RWPE2 (cell line): ENCODE measurements around the gene HSD3B2.

Source experiments
- ATAC-seq: fragments of 200-7000 bp; cut with Tn5 transposase; 3 replicates; pipeline ENCODE4 v1.9.1; 2021; ENCODE audit warnings: low read depth
- DNase-seq: peaks from one replicate; pipeline ENCODE4 v3.0.0-alpha.2; 2020; ENCODE audit warnings: low spot score
- H3K27ac ChIP-seq: fragments of 450-650 bp; 2 replicates; pipeline ENCODE4 v1.5.1; 2017; ENCODE audit warnings: mild to moderate bottlenecking; ENCODE audit not compliant: poor library complexity, severe bottlenecking
- H3K27me3 ChIP-seq: fragments of 250-450 bp; sonication (Bioruptor Pico); 2 replicates; pipeline ENCODE4 v1.5.1; 2021; ENCODE audit warnings: mild to moderate bottlenecking, moderate library complexity; ENCODE audit not compliant: insufficient read depth, poor library complexity, severe bottlenecking
- H3K36me3 ChIP-seq: fragments of 250-450 bp; sonication (Bioruptor Pico); 2 replicates; pipeline ENCODE4 v1.5.1; 2020; ENCODE audit warnings: low read depth, mild to moderate bottlenecking, moderate library complexity
- H3K4me1 ChIP-seq: fragments of 250-450 bp; sonication (Bioruptor Pico); 2 replicates; pipeline ENCODE4 v1.5.1; 2021; ENCODE audit warnings: mild to moderate bottlenecking, moderate library complexity; ENCODE audit not compliant: insufficient read depth, poor library complexity, severe bottlenecking
- H3K4me3 ChIP-seq: fragments of 250-450 bp; sonication (Bioruptor Pico); 2 replicates; pipeline ENCODE4 v1.5.1; 2021; ENCODE audit warnings: mild to moderate bottlenecking, moderate library complexity; ENCODE audit not compliant: severe bottlenecking
- H3K9me3 ChIP-seq: fragments of 250-450 bp; sonication (Bioruptor Pico); 2 replicates; pipeline ENCODE4 v1.5.1; 2021; ENCODE audit warnings: mild to moderate bottlenecking, moderate library complexity; ENCODE audit not compliant: severe bottlenecking
- CTCF ChIP-seq: fragments of 450-650 bp; IDR thresholded peaks from one replicate; pipeline ENCODE4 v1.5.1; 2017; ENCODE audit warnings: mild to moderate bottlenecking, moderate library complexity; ENCODE audit not compliant: poor library complexity, severe bottlenecking

Gene HSD3B2

GRCh38 chr1:119409731-119410130, 5.2 kb upstream of the HSD3B2 start:
- Histone ChIP-seq H3K36me3 (no peaks in the 10 kb centered on the region), H3K27me3 (peaks cover 8% of the 10 kb centered on the region), H3K4me3 (no peak overlapping the region), H3K9me3 (no peaks in the 10 kb centered on the region), H3K4me1 (no peaks in the 10 kb centered on the region), H3K27ac (no peak overlapping the region)
- ATAC-seq (no peak), DNase-seq (no peak)
- TF ChIP-seq CTCF: no peak

DNA sequence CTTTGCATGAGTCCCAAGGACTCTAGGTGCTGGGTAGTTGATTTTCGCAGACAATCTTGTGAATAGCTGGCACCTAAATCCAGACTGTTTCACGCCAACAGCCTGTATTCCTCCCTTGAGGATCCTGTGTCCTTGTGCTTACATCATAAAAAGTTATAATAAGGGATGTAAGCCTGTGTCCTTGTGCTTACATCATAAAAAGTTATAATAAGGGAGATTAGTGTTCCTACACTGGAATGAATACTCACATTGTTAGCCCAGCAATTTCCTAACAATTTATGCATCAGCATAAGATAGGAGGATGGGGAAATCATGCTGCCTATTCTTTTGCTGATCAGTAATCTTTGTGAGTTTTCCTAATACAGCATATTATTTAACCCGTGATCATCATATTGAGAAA, 4.0 kb upstream of the HSD3B2 start:
- Histone ChIP-seq H3K27me3 (peaks cover 8% of the 10 kb centered on the region), H3K9me3 (no peaks in the 10 kb centered on the region), H3K4me3 (no peak overlapping the region), H3K4me1 (no peaks in the 10 kb centered on the region), H3K27ac (no peak overlapping the region), H3K36me3 (no peaks in the 10 kb centered on the region)
- no peak for ATAC-seq
- no peak for TF ChIP-seq CTCF
- DNase-seq: no peak

DNA sequence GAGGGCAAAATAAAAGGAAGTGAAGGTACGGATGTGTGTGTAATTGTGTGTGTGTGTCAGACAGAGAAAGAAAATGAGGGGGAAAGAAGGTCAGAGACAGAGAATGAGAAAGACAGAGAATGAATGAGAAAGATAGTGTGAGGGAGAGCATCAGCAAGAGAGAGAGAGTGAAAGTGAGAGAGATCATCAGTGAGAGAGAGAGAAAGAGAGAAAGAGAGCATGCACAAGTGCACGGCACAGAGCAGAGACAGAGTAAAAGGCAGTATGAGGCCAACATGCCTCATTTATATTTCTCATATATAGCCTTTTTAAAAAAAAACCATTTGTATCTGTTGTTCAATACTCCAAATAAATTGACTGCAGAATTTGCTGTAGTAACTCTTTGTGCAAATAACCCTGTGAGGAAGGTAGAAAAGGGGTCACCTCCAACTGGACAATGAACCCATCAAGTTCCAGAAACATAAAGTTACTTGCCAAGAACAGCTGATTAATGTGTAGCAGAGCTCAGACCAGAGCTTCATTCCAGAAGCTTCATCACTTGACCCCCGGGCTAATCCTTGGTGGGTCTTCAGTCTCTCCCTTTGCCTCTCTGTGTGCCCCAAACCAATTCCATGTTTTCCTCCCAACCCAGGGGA, 1.2 kb downstream of the HSD3B2 start:
- no peak overlapping the region for H3K4me3 ChIP-seq
- H3K9me3 ChIP-seq: no peaks in the 10 kb centered on the region
- no peak for ATAC-seq
- peaks cover 2% of the 10 kb centered on the region for H3K27me3 ChIP-seq
- H3K27ac ChIP-seq: no peak overlapping the region
- TF ChIP-seq CTCF: no peak
- no peak for DNase-seq
- H3K4me1 ChIP-seq: no peaks in the 10 kb centered on the region
- no peaks in the 10 kb centered on the region for H3K36me3 ChIP-seq

- DNase-seq (no peak), ATAC-seq (no peak)
- no peak overlapping the region for H3K4me3 ChIP-seq
- H3K27ac ChIP-seq: no peak overlapping the region
- H3K4me1 ChIP-seq: no peaks in the 10 kb centered on the region
- no peaks in the 10 kb centered on the region for H3K9me3 ChIP-seq
- TF ChIP-seq CTCF: no peak
- H3K36me3 ChIP-seq: no peaks in the 10 kb centered on the region
- peaks cover 2% of the 10 kb centered on the region for H3K27me3 ChIP-seq
Observed at GRCh38 chr1:119419109-119419508, 4.2 kb downstream of the HSD3B2 start.

DNA sequence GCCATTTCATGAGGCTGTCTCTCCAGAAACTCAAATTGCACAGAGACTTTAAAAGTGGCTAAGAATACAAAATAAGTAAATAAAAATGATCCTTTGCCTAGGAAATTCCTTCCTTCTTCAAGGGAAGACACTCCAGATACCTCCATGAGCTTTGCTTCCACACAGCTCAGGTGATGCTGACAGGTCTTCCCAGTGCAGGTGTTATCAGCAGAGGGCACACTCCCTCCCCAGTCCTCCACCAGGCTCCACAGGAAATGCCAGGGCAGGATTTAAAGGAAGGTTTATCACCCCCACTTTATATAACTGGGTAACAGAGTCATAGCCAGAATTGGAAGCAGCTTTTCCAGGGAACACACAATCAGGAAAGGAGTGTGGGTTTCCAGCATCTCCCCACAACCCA, 5.7 kb downstream of the HSD3B2 start:
- H3K4me1 ChIP-seq: no peaks in the 10 kb centered on the region
- H3K27me3 ChIP-seq: peaks cover 2% of the 10 kb centered on the region
- no peak overlapping the region for H3K27ac ChIP-seq
- ATAC-seq (no peak), DNase-seq (no peak)
- no peak overlapping the region for H3K4me3 ChIP-seq
- H3K9me3 ChIP-seq: no peaks in the 10 kb centered on the region
- no peaks in the 10 kb centered on the region for H3K36me3 ChIP-seq
- no peak for TF ChIP-seq CTCF
